ENCODE data around the gene VAC14.

The VAC14 gene

GRCh38 chr16:70714581-70715054 lies 86.3 kb downstream of the VAC14 start:
- no peaks in the 10 kb centered on the region for H3K9me3 ChIP-seq
- peaks cover 38% of the 10 kb centered on the region for H3K4me1 ChIP-seq
- TF ChIP-seq CTCF (IDR thresholded peaks at IDR 0.05; ENCODE audit: low read depth, low read length) = no peak
- DNase-seq = no peak
- no peak overlapping the region for H3K4me3 ChIP-seq (ENCODE audit: low read depth, low read length)
- H3K27me3 ChIP-seq = no peaks in the 10 kb centered on the region
- H3K36me3 ChIP-seq = no peaks in the 10 kb centered on the region

- Histone ChIP-seq H3K27me3 (no peaks in the 10 kb centered on the region), H3K4me1 (peaks cover 38% of the 10 kb centered on the region), H3K36me3 (no peaks in the 10 kb centered on the region), H3K9me3 (no peaks in the 10 kb centered on the region), H3K4me3 (ENCODE audit: low read depth, low read length) (no peak overlapping the region)
- peak; percentile 75 for DNase-seq
- no peak for TF ChIP-seq CTCF (IDR thresholded peaks at IDR 0.05; ENCODE audit: low read depth, low read length)
Measured at GRCh38 chr16:70713824-70714223, 87.1 kb downstream of the VAC14 start.

- DNase-seq = no peak
- no peak for TF ChIP-seq CTCF (IDR thresholded peaks at IDR 0.05; ENCODE audit: low read depth, low read length)
- peaks cover 38% of the 10 kb centered on the region for H3K4me1 ChIP-seq
- H3K9me3 ChIP-seq = no peaks in the 10 kb centered on the region
- no peaks in the 10 kb centered on the region for H3K36me3 ChIP-seq
- H3K27me3 ChIP-seq = no peaks in the 10 kb centered on the region
- H3K4me3 ChIP-seq (ENCODE audit: low read depth, low read length) = no peak overlapping the region
Measured at GRCh38 chr16:70713342-70713741, 87.6 kb downstream of the VAC14 start.

GRCh38 chr16:70712942-70713341 lies 88.0 kb downstream of the VAC14 start:
- Histone ChIP-seq H3K4me1 (peaks cover 38% of the 10 kb centered on the region), H3K4me3 (ENCODE audit: low read depth, low read length) (no peak overlapping the region), H3K27me3 (no peaks in the 10 kb centered on the region), H3K36me3 (no peaks in the 10 kb centered on the region), H3K9me3 (no peaks in the 10 kb centered on the region)
- no peak for DNase-seq
- TF ChIP-seq CTCF (IDR thresholded peaks at IDR 0.05; ENCODE audit: low read depth, low read length) = no peak

- H3K4me1 ChIP-seq = peaks cover 38% of the 10 kb centered on the region
Measured at GRCh38 chr16:70712359-70712758, 88.6 kb downstream of the VAC14 start.

More at GRCh38 chr16:70712359-70712758, 88.6 kb downstream of the VAC14 start:
- Histone ChIP-seq H3K27me3 (no peaks in the 10 kb centered on the region), H3K9me3 (no peaks in the 10 kb centered on the region), H3K36me3 (no peaks in the 10 kb centered on the region), H3K4me3 (ENCODE audit: low read depth, low read length) (no peak overlapping the region)
- no peak for TF ChIP-seq CTCF (IDR thresholded peaks at IDR 0.05; ENCODE audit: low read depth, low read length)
- DNase-seq = no peak

Measured in BE2C (cell line).